Prostate gland (tissue), 2 donors: ENCODE results near the gene EIF5AL1.

ENCODE experiments used
- POLR2A ChIP-seq: fragments of 450-650 bp; IDR thresholded peaks from one replicate; pipeline ENCODE4 v1.6.1; 2016; ENCODE audit warnings: antibody characterized with exemption, mild to moderate bottlenecking
- TF ChIP-seq, protein P1 (sequence below), 4 experiments: fragments of 200-600 bp in 2 of 4; fragments of 450-650 bp in 2 of 4; sonication (generic) in 2 of 4; IDR thresholded peaks; 1 replicate in 3 of 4; 2 replicates in 1 of 4; pipeline ENCODE4 v1.5.1; 2016 to 2019; ENCODE audit warnings: antibody characterized with exemption in 4 of 4, mild to moderate bottlenecking in 2 of 4, moderate library complexity in 2 of 4

DNA sequence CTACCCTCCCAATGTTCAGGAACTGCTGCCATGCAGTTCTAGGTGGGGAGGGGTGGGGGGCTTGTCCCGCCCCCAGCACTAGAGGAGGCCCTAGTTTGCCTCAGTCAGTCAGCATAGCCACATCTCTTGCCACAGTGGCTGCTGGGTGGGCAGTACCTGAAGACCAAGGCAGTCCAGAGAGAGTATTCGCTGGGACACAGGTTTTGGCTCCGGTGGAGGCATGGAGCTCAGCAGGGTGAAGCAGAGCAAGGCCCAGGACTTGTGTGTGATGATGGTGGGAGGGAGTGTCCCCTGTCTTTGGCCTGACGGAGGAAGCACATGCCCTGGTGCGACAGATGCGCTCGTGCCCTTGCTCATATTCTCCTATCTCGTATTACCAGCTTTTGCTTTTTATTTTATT lies 42.2 kb upstream of the EIF5AL1 start:
- TF ChIP-seq, protein P1, sequence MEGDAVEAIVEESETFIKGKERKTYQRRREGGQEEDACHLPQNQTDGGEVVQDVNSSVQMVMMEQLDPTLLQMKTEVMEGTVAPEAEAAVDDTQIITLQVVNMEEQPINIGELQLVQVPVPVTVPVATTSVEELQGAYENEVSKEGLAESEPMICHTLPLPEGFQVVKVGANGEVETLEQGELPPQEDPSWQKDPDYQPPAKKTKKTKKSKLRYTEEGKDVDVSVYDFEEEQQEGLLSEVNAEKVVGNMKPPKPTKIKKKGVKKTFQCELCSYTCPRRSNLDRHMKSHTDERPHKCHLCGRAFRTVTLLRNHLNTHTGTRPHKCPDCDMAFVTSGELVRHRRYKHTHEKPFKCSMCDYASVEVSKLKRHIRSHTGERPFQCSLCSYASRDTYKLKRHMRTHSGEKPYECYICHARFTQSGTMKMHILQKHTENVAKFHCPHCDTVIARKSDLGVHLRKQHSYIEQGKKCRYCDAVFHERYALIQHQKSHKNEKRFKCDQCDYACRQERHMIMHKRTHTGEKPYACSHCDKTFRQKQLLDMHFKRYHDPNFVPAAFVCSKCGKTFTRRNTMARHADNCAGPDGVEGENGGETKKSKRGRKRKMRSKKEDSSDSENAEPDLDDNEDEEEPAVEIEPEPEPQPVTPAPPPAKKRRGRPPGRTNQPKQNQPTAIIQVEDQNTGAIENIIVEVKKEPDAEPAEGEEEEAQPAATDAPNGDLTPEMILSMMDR (IDR thresholded peaks at IDR 0.05) = no peak
- no peak for TF ChIP-seq POLR2A
